WTC11 (cell line): ENCODE results near the gene PITPNM1. TPM values are rescaled to one million over a fixed set of nuclear protein-coding genes. Genes with fewer than 3 reads are reported as not detected.

Source experiments
- ATAC-seq: fragments of 200-7000 bp; cut with Tn5 transposase; 2 replicates; pipeline ENCODE4 v1.10.0; 2021; ENCODE audit warnings: mild to moderate bottlenecking, moderate library complexity
- CTCF ChIA-PET: fragments of 300-600 bp; sonication (Branson Sonifier 250); formaldehyde crosslinking; loops from one replicate; lab custom pipeline; 2021; ENCODE audit warnings: antibody characterized with exemption; lab: Charles Lee
- POLR2A ChIA-PET: fragments of 350-600 bp; sonication (Branson Sonifier 250); formaldehyde crosslinking; loops from one replicate; lab custom pipeline; 2021; ENCODE audit warnings: antibody characterized with exemption; lab: Charles Lee
- DNase-seq: peaks from one replicate; pipeline ENCODE4 v3.0.0; 2021; ENCODE audit warnings: low spot score
- H3K27ac Mint-ChIP-seq: 2 replicates; pipeline ENCODE4 v1.8.0; 2021; ENCODE audit warnings: mixed read lengths
- H3K27me3 Mint-ChIP-seq: 2 replicates; pipeline ENCODE4 v1.8.0; 2021; ENCODE audit warnings: low read depth, mild to moderate bottlenecking, moderate library complexity, mixed read lengths
- H3K36me3 Mint-ChIP-seq: 2 replicates; pipeline ENCODE4 v1.8.0; 2021; ENCODE audit warnings: mixed read lengths
- H3K4me1 Mint-ChIP-seq: 2 replicates; pipeline ENCODE4 v1.8.0; 2022; ENCODE audit warnings: mixed read lengths
- H3K4me3 Mint-ChIP-seq: 2 replicates; pipeline ENCODE4 v1.8.0; 2021; ENCODE audit warnings: mild to moderate bottlenecking, moderate library complexity, mixed read lengths
- H3K9me3 Mint-ChIP-seq: 2 replicates; pipeline ENCODE4 v1.8.0; 2021; ENCODE audit warnings: mixed read lengths
- AR ChIP-seq: fragments of 250-450 bp; sonication (Bioruptor Pico); IDR thresholded peaks from 2 replicates; pipeline ENCODE4 v1.9.0; 2021; ENCODE audit warnings: mild to moderate bottlenecking
- EMX1 ChIP-seq: fragments of 250-450 bp; sonication (Bioruptor Pico); IDR thresholded peaks from 2 replicates; pipeline ENCODE4 v1.8.0; 2021; ENCODE audit warnings: mild to moderate bottlenecking
- GRHL2 ChIP-seq: fragments of 250-450 bp; sonication (Bioruptor Pico); IDR thresholded peaks from 2 replicates; pipeline ENCODE4 v1.8.0; 2022; ENCODE audit warnings: mild to moderate bottlenecking, moderate library complexity; ENCODE audit not compliant: insufficient replicate concordance, severe bottlenecking
- KAT7 ChIP-seq: sonication (generic); formaldehyde crosslinking; IDR thresholded peaks from 2 replicates; pipeline ENCODE4 v1.8.1; 2023; ENCODE audit warnings: missing genetic modification reagents, mild to moderate bottlenecking, borderline replicate concordance
- NR2C2 ChIP-seq: sonication (generic); formaldehyde crosslinking; IDR thresholded peaks from 2 replicates; pipeline ENCODE4 v1.8.0; 2022; ENCODE audit warnings: mild to moderate bottlenecking, missing genetic modification reagents
- OVOL2 ChIP-seq: fragments of 250-450 bp; sonication (Bioruptor Pico); IDR thresholded peaks from 2 replicates; pipeline ENCODE4 v1.9.0; 2021; ENCODE audit warnings: mild to moderate bottlenecking, borderline replicate concordance
- SMAD3 ChIP-seq: sonication (generic); formaldehyde crosslinking; IDR thresholded peaks from 2 replicates; pipeline ENCODE4 v1.8.0; 2022; ENCODE audit warnings: missing genetic modification reagents, mild to moderate bottlenecking, borderline replicate concordance
- ZNF263 ChIP-seq: sonication (generic); formaldehyde crosslinking; IDR thresholded peaks from 2 replicates; pipeline ENCODE4 v1.8.1; 2022; ENCODE audit warnings: low read depth, mild to moderate bottlenecking, moderate library complexity, missing genetic modification reagents
- ZNF416 ChIP-seq: fragments of 250-450 bp; sonication (Bioruptor Pico); IDR thresholded peaks from 2 replicates; pipeline ENCODE4 v1.9.0; 2021; ENCODE audit warnings: mild to moderate bottlenecking, inconsistent platforms
- ZNF512 ChIP-seq: sonication (generic); formaldehyde crosslinking; IDR thresholded peaks from 2 replicates; pipeline ENCODE4 v1.8.1; 2022; ENCODE audit warnings: missing genetic modification reagents, borderline replicate concordance
- total RNA-seq: library from RNA; stranded (reverse); gene quantifications from 3 replicates; pipeline ENCODE4 v1.2.3, GENCODE V29; 2021
- TF ChIP-seq, protein P1 (sequence below): sonication (generic); formaldehyde crosslinking; IDR thresholded peaks from 2 replicates; pipeline ENCODE4 v1.8.1; 2023; ENCODE audit warnings: mild to moderate bottlenecking, moderate library complexity, missing genetic modification reagents
- TF ChIP-seq, protein P2 (sequence below): sonication (generic); formaldehyde crosslinking; IDR thresholded peaks from 2 replicates; pipeline ENCODE4 v1.8.0; 2022; ENCODE audit warnings: missing genetic modification reagents

The PITPNM1 gene
- total RNA-seq, 1 experiment from 2014 or later: 55.4 TPM

DNA sequence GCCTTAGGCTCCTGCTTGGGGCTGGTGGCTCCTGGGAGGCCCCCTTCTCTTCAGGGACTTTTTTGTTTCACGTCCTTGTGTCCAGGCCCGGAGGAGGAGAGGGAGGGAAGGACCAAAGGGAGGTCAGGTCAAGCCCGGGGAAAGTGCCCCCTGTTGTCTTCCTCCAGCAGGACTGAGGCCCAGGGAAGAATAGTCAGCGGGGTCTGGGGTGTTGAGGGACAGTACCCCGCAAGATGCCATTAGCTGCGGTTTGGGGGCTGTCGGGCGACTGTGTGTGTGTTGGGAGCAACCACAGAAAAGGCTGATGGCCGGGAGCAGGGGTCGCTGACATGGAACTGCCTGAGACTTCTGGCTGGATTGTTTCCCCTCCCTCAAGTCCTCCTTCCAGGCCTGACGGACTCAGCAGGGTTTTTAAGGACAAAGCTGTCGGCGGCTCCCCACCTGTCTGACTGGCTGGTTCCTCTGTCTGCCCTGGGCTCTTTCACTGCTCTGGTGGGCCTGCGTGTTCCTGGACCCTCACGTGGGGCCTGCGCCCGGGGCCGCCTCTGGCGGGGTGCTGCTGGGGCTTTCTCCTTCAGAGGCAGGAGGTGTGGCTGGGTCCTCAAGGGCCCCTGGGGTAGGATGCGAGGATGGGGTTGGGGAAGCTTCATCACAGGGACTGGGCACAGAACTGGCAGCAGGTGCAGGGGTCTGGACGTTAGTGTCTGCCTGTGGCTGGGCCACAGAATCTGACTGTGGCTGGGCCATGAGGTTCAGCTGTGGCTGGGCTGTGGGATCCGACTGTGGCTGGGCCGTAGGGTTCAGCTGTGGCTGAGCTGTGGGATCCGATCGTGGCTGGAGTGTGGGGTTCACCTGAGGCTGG, 54.1 kb downstream of the PITPNM1 start:
- no peak for DNase-seq
- POLR2A ChIA-PET: no interaction called here

More for the DNA sequence above, 54.1 kb downstream of the PITPNM1 start:
- H3K27me3 Mint-ChIP-seq: peaks cover 7% of the 10 kb centered on the region
- no peaks in the 10 kb centered on the region for H3K9me3 Mint-ChIP-seq
- H3K4me3 Mint-ChIP-seq: no peak overlapping the region
- H3K27ac Mint-ChIP-seq: 0 out of 2 replicates have a peak overlapping the region, but pooled peaks have one; percentile 14
- no peaks in the 10 kb centered on the region for H3K36me3 Mint-ChIP-seq
- ATAC-seq: no peak
- TF ChIP-seq, protein P1, sequence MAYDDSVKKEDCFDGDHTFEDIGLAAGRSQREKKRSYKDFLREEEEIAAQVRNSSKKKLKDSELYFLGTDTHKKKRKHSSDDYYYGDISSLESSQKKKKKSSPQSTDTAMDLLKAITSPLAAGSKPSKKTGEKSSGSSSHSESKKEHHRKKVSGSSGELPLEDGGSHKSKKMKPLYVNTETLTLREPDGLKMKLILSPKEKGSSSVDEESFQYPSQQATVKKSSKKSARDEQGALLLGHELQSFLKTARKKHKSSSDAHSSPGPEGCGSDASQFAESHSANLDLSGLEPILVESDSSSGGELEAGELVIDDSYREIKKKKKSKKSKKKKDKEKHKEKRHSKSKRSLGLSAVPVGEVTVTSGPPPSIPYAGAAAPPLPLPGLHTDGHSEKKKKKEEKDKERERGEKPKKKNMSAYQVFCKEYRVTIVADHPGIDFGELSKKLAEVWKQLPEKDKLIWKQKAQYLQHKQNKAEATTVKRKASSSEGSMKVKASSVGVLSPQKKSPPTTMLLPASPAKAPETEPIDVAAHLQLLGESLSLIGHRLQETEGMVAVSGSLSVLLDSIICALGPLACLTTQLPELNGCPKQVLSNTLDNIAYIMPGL: no peak
- TF ChIP-seq OVOL2 (CRISPR knock-in tag): no peak
- no peak for TF ChIP-seq ZNF263 (CRISPR knock-in tag)
- TF ChIP-seq NR2C2 (CRISPR knock-in tag): no peak
- no peak for TF ChIP-seq AR (CRISPR knock-in tag)
- TF ChIP-seq GRHL2 (CRISPR knock-in tag): no peak
- TF ChIP-seq ZNF512 (CRISPR knock-in tag): no peak
- TF ChIP-seq, protein P2, sequence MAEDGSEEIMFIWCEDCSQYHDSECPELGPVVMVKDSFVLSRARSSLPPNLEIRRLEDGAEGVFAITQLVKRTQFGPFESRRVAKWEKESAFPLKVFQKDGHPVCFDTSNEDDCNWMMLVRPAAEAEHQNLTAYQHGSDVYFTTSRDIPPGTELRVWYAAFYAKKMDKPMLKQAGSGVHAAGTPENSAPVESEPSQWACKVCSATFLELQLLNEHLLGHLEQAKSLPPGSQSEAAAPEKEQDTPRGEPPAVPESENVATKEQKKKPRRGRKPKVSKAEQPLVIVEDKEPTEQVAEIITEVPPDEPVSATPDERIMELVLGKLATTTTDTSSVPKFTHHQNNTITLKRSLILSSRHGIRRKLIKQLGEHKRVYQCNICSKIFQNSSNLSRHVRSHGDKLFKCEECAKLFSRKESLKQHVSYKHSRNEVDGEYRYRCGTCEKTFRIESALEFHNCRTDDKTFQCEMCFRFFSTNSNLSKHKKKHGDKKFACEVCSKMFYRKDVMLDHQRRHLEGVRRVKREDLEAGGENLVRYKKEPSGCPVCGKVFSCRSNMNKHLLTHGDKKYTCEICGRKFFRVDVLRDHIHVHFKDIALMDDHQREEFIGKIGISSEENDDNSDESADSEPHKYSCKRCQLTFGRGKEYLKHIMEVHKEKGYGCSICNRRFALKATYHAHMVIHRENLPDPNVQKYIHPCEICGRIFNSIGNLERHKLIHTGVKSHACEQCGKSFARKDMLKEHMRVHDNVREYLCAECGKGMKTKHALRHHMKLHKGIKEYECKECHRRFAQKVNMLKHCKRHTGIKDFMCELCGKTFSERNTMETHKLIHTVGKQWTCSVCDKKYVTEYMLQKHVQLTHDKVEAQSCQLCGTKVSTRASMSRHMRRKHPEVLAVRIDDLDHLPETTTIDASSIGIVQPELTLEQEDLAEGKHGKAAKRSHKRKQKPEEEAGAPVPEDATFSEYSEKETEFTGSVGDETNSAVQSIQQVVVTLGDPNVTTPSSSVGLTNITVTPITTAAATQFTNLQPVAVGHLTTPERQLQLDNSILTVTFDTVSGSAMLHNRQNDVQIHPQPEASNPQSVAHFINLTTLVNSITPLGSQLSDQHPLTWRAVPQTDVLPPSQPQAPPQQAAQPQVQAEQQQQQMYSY (CRISPR knock-in tag): no peak
- no peak for TF ChIP-seq EMX1
- TF ChIP-seq KAT7 (CRISPR knock-in tag): no peak
- no peak for TF ChIP-seq SMAD3 (CRISPR knock-in tag)
- no peak for TF ChIP-seq ZNF416 (CRISPR knock-in tag)
- TF ChIP-seq, all 79 proteins: peak for 0
- H3K4me1 Mint-ChIP-seq: no peaks in the 10 kb centered on the region
- CTCF ChIA-PET: interaction anchor here (1.0 to 1.5 kb wide), 4 partner anchors 12 to 59 kb away, joined by 3 to 5 read pairs (median 4); partner anchors contain the start of genes PPP1CA and RAD9A
